ENCODE measurements around the gene NRXN2.
A peak's percentile ranks its signal among the peaks of the same experiment; 100 is the strongest.

Gene NRXN2

GRCh38 chr11:64585150-64585549 is 137.8 kb downstream of the NRXN2 start:
- H3K18ac ChIP-seq (ENCODE audit: low read depth in 1 of 2, low read length in 2 of 2): no peak overlapping the region
- no peak overlapping the region for H4K91ac ChIP-seq (ENCODE audit: low read length)
- no peak overlapping the region for H3K4me2 ChIP-seq (ENCODE audit: low read length, poor library complexity, severe bottlenecking)
- no peak overlapping the region for H4K8ac ChIP-seq (ENCODE audit: low read length)
- no peak overlapping the region for H2AK5ac ChIP-seq (ENCODE audit: low read length, severe bottlenecking)
- no peak overlapping the region for H3K14ac ChIP-seq (ENCODE audit: low read length in 2 of 2)
- WGBS: 79% methylated on average over 7 of the region's 8 CpGs
- H3K27ac ChIP-seq (ENCODE audit: low read length, poor library complexity, severe bottlenecking): no peak overlapping the region
- H3K36me3 ChIP-seq (ENCODE audit: control insufficient read depth in 1 of 2, insufficient read depth in 2 of 2, low read depth in 1 of 2, low read length in 2 of 2): no peaks in the 10 kb centered on the region
- no peaks in the 10 kb centered on the region for H3K79me1 ChIP-seq (replicated peaks; ENCODE audit: low read length, poor library complexity, severe bottlenecking)
- no peak overlapping the region for H2BK5ac ChIP-seq (ENCODE audit: low read depth, low read length, poor library complexity, severe bottlenecking)
- no peak overlapping the region for H3K4ac ChIP-seq (ENCODE audit: low read depth in 1 of 2, low read length in 2 of 2)
- H2BK15ac ChIP-seq (ENCODE audit: low read depth, poor library complexity, severe bottlenecking): no peak overlapping the region
- no peak overlapping the region for H2BK12ac ChIP-seq (ENCODE audit: low read length in 2 of 2)
- H3K9ac ChIP-seq (ENCODE audit: low read length): no peak overlapping the region
- H2AFZ ChIP-seq (ENCODE audit: low read depth, low read length): no peak overlapping the region
- peaks cover 0 to 12% of the 10 kb centered on the region in 2 experiments for H3K27me3 ChIP-seq (ENCODE audit: control insufficient read depth in 1 of 2, insufficient read depth in 1 of 2, low read length in 2 of 2)
- H3K9me3 ChIP-seq (ENCODE audit: control insufficient read depth, low read length): peaks cover 15% of the 10 kb centered on the region
- no peak overlapping the region for H2BK120ac ChIP-seq (ENCODE audit: low read depth, low read length)
- DNase-seq: no peak
- no peak overlapping the region for H3K4me3 ChIP-seq (ENCODE audit: insufficient read depth in 1 of 2, low read depth in 1 of 2, low read length in 2 of 2)
- no peak overlapping the region for H3K23ac ChIP-seq (ENCODE audit: low read length in 2 of 2)
- H3K4me1 ChIP-seq (ENCODE audit: control insufficient read depth, insufficient read depth, low read depth, low read length): no peaks in the 10 kb centered on the region

- Histone ChIP-seq H2AFZ (ENCODE audit: low read depth, low read length) (no peak overlapping the region), H3K9me3 (ENCODE audit: control insufficient read depth, low read length) (peaks cover 12% of the 10 kb centered on the region), H2BK15ac (ENCODE audit: low read depth, poor library complexity, severe bottlenecking) (no peak overlapping the region), H3K4me3 (ENCODE audit: insufficient read depth in 1 of 2, low read depth in 1 of 2, low read length in 2 of 2) (no peak overlapping the region), H3K18ac (ENCODE audit: low read depth in 1 of 2, low read length in 2 of 2) (no peak overlapping the region), H3K27ac (ENCODE audit: low read length, poor library complexity, severe bottlenecking) (no peak overlapping the region), H2BK5ac (ENCODE audit: low read depth, low read length, poor library complexity, severe bottlenecking) (no peak overlapping the region), H3K36me3 (ENCODE audit: control insufficient read depth in 1 of 2, insufficient read depth in 2 of 2, low read depth in 1 of 2, low read length in 2 of 2) (no peaks in the 10 kb centered on the region), H3K4me2 (ENCODE audit: low read length, poor library complexity, severe bottlenecking) (no peak overlapping the region), H4K8ac (ENCODE audit: low read length) (no peak overlapping the region), H2BK12ac (ENCODE audit: low read length in 2 of 2) (no peak overlapping the region), H3K4ac (ENCODE audit: low read depth in 1 of 2, low read length in 2 of 2) (no peak overlapping the region), H3K23ac (ENCODE audit: low read length in 2 of 2) (no peak overlapping the region), H3K9ac (ENCODE audit: low read length) (peak overlapping the region; percentile 17), H3K79me1 (replicated peaks; ENCODE audit: low read length, poor library complexity, severe bottlenecking) (no peaks in the 10 kb centered on the region), H3K27me3 (ENCODE audit: control insufficient read depth in 1 of 2, insufficient read depth in 1 of 2, low read length in 2 of 2) (peaks cover 7 to 13% of the 10 kb centered on the region in 2 experiments), H3K4me1 (ENCODE audit: control insufficient read depth, insufficient read depth, low read depth, low read length) (no peaks in the 10 kb centered on the region), H4K91ac (ENCODE audit: low read length) (no peak overlapping the region), H3K14ac (ENCODE audit: low read length in 2 of 2) (no peak overlapping the region), H2AK5ac (ENCODE audit: low read length, severe bottlenecking) (no peak overlapping the region), H2BK120ac (ENCODE audit: low read depth, low read length) (no peak overlapping the region)
- WGBS: 82% methylated on average over 28 of the region's 28 CpGs
- DNase-seq: peak; percentile 3
These were observed 139.4 kb downstream of the NRXN2 start for GRCh38 chr11:64583296-64584262.

- no peak overlapping the region for H3K18ac ChIP-seq (ENCODE audit: low read depth in 1 of 2, low read length in 2 of 2)
- WGBS: 86% methylated on average over 15 of the region's 15 CpGs
- no peak overlapping the region for H3K4me3 ChIP-seq (ENCODE audit: insufficient read depth in 1 of 2, low read depth in 1 of 2, low read length in 2 of 2)
- H2BK15ac ChIP-seq (ENCODE audit: low read depth, poor library complexity, severe bottlenecking): no peak overlapping the region
- H2BK120ac ChIP-seq (ENCODE audit: low read depth, low read length): no peak overlapping the region
- H2BK5ac ChIP-seq (ENCODE audit: low read depth, low read length, poor library complexity, severe bottlenecking): no peak overlapping the region
- no peak overlapping the region for H3K27ac ChIP-seq (ENCODE audit: low read length, poor library complexity, severe bottlenecking)
- H3K27me3 ChIP-seq (ENCODE audit: control insufficient read depth in 1 of 2, insufficient read depth in 1 of 2, low read length in 2 of 2): peaks cover 13 to 14% of the 10 kb centered on the region in 2 experiments
- no peak overlapping the region for H3K4me2 ChIP-seq (ENCODE audit: low read length, poor library complexity, severe bottlenecking)
- no peaks in the 10 kb centered on the region for H3K79me1 ChIP-seq (replicated peaks; ENCODE audit: low read length, poor library complexity, severe bottlenecking)
- H4K8ac ChIP-seq (ENCODE audit: low read length): no peak overlapping the region
- no peak overlapping the region for H3K23ac ChIP-seq (ENCODE audit: low read length in 2 of 2)
- H3K36me3 ChIP-seq (ENCODE audit: control insufficient read depth in 1 of 2, insufficient read depth in 2 of 2, low read depth in 1 of 2, low read length in 2 of 2): no peaks in the 10 kb centered on the region
- H4K91ac ChIP-seq (ENCODE audit: low read length): no peak overlapping the region
- peak overlapping the region; percentile 17 for H3K9ac ChIP-seq (ENCODE audit: low read length)
- no peaks in the 10 kb centered on the region for H3K4me1 ChIP-seq (ENCODE audit: control insufficient read depth, insufficient read depth, low read depth, low read length)
- no peak overlapping the region for H2AK5ac ChIP-seq (ENCODE audit: low read length, severe bottlenecking)
- H3K9me3 ChIP-seq (ENCODE audit: control insufficient read depth, low read length): peaks cover 5% of the 10 kb centered on the region
- no peak overlapping the region for H3K14ac ChIP-seq (ENCODE audit: low read length in 2 of 2)
- H3K4ac ChIP-seq (ENCODE audit: low read depth in 1 of 2, low read length in 2 of 2): no peak overlapping the region
- DNase-seq: no peak
- H2BK12ac ChIP-seq (ENCODE audit: low read length in 2 of 2): no peak overlapping the region
- H2AFZ ChIP-seq (ENCODE audit: low read depth, low read length): no peak overlapping the region
These were observed 140.1 kb downstream of the NRXN2 start for GRCh38 chr11:64582885-64583284.

- Histone ChIP-seq H2BK120ac (ENCODE audit: low read depth, low read length) (no peak overlapping the region), H3K27me3 (ENCODE audit: control insufficient read depth in 1 of 2, insufficient read depth in 1 of 2, low read length in 2 of 2) (peaks cover 16 to 25% of the 10 kb centered on the region in 2 experiments), H3K79me1 (replicated peaks; ENCODE audit: low read length, poor library complexity, severe bottlenecking) (no peaks in the 10 kb centered on the region), H3K18ac (ENCODE audit: low read depth in 1 of 2, low read length in 2 of 2) (no peak overlapping the region), H3K9me3 (ENCODE audit: control insufficient read depth, low read length) (no peaks in the 10 kb centered on the region), H2BK5ac (ENCODE audit: low read depth, low read length, poor library complexity, severe bottlenecking) (no peak overlapping the region), H2BK12ac (ENCODE audit: low read length in 2 of 2) (no peak overlapping the region), H3K9ac (ENCODE audit: low read length) (no peak overlapping the region), H3K27ac (ENCODE audit: low read length, poor library complexity, severe bottlenecking) (no peak overlapping the region), H2AK5ac (ENCODE audit: low read length, severe bottlenecking) (no peak overlapping the region), H2AFZ (ENCODE audit: low read depth, low read length) (no peak overlapping the region), H3K4me2 (ENCODE audit: low read length, poor library complexity, severe bottlenecking) (no peak overlapping the region), H4K8ac (ENCODE audit: low read length) (no peak overlapping the region), H3K4me1 (ENCODE audit: control insufficient read depth, insufficient read depth, low read depth, low read length) (no peaks in the 10 kb centered on the region), H3K36me3 (ENCODE audit: control insufficient read depth in 1 of 2, insufficient read depth in 2 of 2, low read depth in 1 of 2, low read length in 2 of 2) (no peaks in the 10 kb centered on the region), H3K23ac (ENCODE audit: low read length in 2 of 2) (no peak overlapping the region), H3K4me3 (ENCODE audit: insufficient read depth in 1 of 2, low read depth in 1 of 2, low read length in 2 of 2) (no peak overlapping the region), H3K14ac (ENCODE audit: low read length in 2 of 2) (no peak overlapping the region), H2BK15ac (ENCODE audit: low read depth, poor library complexity, severe bottlenecking) (no peak overlapping the region), H4K91ac (ENCODE audit: low read length) (no peak overlapping the region), H3K4ac (ENCODE audit: low read depth in 1 of 2, low read length in 2 of 2) (no peak overlapping the region)
- WGBS: 87% methylated on average over 17 of the region's 17 CpGs
- DNase-seq: no peak
These were observed 141.9 kb downstream of the NRXN2 start for GRCh38 chr11:64581057-64581523.

Measured in mesenchymal stem cell (in vitro differentiated cells and primary cell).